Prostate gland (tissue), 2 donors: Measurements from ENCODE around the gene PARVB. TPM values are rescaled to one million over a fixed set of nuclear protein-coding genes. Genes with fewer than 3 reads are reported as not detected.

Source experiments
- DNase-seq: peaks from one replicate; pipeline ENCODE4 v3.0.0-alpha.2; 2019; ENCODE audit warnings: low spot score
- H3K27ac ChIP-seq, 2 donors: fragments of 200-600 bp; sonication (generic); 2 replicates each; pipeline ENCODE4 v1.5.1; 2017 to 2019
- H3K27me3 ChIP-seq: fragments of 200-600 bp; sonication (generic); replicated peaks from 2 replicates; pipeline ENCODE4 v1.5.1; 2019; ENCODE audit not compliant: insufficient read depth
- H3K36me3 ChIP-seq, 2 donors: fragments of 200-600 bp; sonication (generic); 1 replicate in 1 of 2; 2 replicates in 1 of 2; pipeline versions ENCODE4 v1.5.1 to v1.8.1; 2017 to 2019
- H3K4me1 ChIP-seq: fragments of 200-600 bp; sonication (generic); replicated peaks from 2 replicates; pipeline ENCODE4 v1.5.1; 2019
- H3K4me3 ChIP-seq, 2 donors: fragments of 200-600 bp; sonication (generic); 2 replicates each; pipeline ENCODE4 v1.5.1; 2017 to 2019
- H3K9me3 ChIP-seq: fragments of 200-600 bp; sonication (generic); 2 replicates; pipeline ENCODE4 v1.5.1; 2017
- CTCF ChIP-seq, 4 experiments: fragments of 200-600 bp in 2 of 4; fragments of 450-650 bp in 2 of 4; sonication (generic) in 2 of 4; IDR thresholded peaks; 1 replicate in 3 of 4; 2 replicates in 1 of 4; pipeline ENCODE4 v1.5.1; 2016 to 2019; ENCODE audit warnings: antibody characterized with exemption in 4 of 4, mild to moderate bottlenecking in 2 of 4, moderate library complexity in 2 of 4
- POLR2A ChIP-seq: fragments of 450-650 bp; IDR thresholded peaks from one replicate; pipeline ENCODE4 v1.6.1; 2016; ENCODE audit warnings: antibody characterized with exemption, mild to moderate bottlenecking
- POLR2AphosphoS5 ChIP-seq: sonication (generic); formaldehyde crosslinking; IDR thresholded peaks from one replicate; pipeline ENCODE4 v1.6.1; 2017; ENCODE audit warnings: antibody characterized with exemption
- WGBS: methylation state at CpG from one replicate; pipeline ENCODE4 v1.1.5; 2018; 5-methylcytosine and 5-hydroxymethylcytosine counted together
- intact Hi-C: fragments of 100-400 bp; cut with DNase I; formaldehyde crosslinking; loops from one replicate; pipeline ENCODE4 v1.14.2; 2022
- total RNA-seq, 2 donors: library from RNA; depleted of rRNA; stranded (reverse); fragments of >200 nt; gene quantifications; one replicate each; pipeline ENCODE4 v1.1.0, GENCODE V29; 2016

PARVB gene
- total RNA-seq, 2 donors from 2014 or later = 11.7 to 28.4 TPM

- DNase-seq = no peak
These were observed 2.0 kb downstream of the PARVB start for GRCh38 chr22:44026066-44026629.

GRCh38 chr22:44026630-44027511, 2.8 kb downstream of the PARVB start:
- H3K4me3 ChIP-seq = no peak overlapping the region
- no peak for TF ChIP-seq CTCF (IDR thresholded peaks at IDR 0.05)
- no peak for TF ChIP-seq POLR2AphosphoS5
- no peak for TF ChIP-seq POLR2A
- 78% methylated on average over 28 of the region's 28 CpGs for WGBS
- no peaks in the 10 kb centered on the region for H3K9me3 ChIP-seq
- DNase-seq = peak; percentile 19
- H3K27ac ChIP-seq = peak overlapping the region; percentile 39 to 71
- intact Hi-C loops = no loop called here
- no peaks in the 10 kb centered on the region for H3K27me3 ChIP-seq
- no peaks in the 10 kb centered on the region for H3K36me3 ChIP-seq
- no peaks in the 10 kb centered on the region for H3K4me1 ChIP-seq

More at GRCh38 chr22:44026066-44026629, 2.0 kb downstream of the PARVB start:
- no peaks in the 10 kb centered on the region for H3K27me3 ChIP-seq
- H3K9me3 ChIP-seq = no peaks in the 10 kb centered on the region
- no peaks in the 10 kb centered on the region for H3K36me3 ChIP-seq
- TF ChIP-seq POLR2AphosphoS5 (no peak), POLR2A (no peak), CTCF (IDR thresholded peaks at IDR 0.05) (no peak)
- 72% methylated on average over 17 of the region's 17 CpGs for WGBS
- H3K4me3 ChIP-seq = no peak overlapping the region
- H3K4me1 ChIP-seq = no peaks in the 10 kb centered on the region
- H3K27ac ChIP-seq = peak overlapping the region; percentile 39 to 71
- intact Hi-C loops = no loop called here

- no peaks in the 10 kb centered on the region for H3K4me1 ChIP-seq
- H3K36me3 ChIP-seq = no peaks in the 10 kb centered on the region
- TF ChIP-seq POLR2AphosphoS5 (no peak), CTCF (IDR thresholded peaks at IDR 0.05) (no peak), POLR2A (no peak)
- 77% methylated on average over 7 of the region's 7 CpGs for WGBS
- H3K4me3 ChIP-seq = no peak overlapping the region
- no peaks in the 10 kb centered on the region for H3K27me3 ChIP-seq
- no peak overlapping the region for H3K27ac ChIP-seq
- no peak for DNase-seq
- H3K9me3 ChIP-seq = no peaks in the 10 kb centered on the region
- intact Hi-C loops = no loop called here
These were observed 4.0 kb downstream of the PARVB start for GRCh38 chr22:44028091-44028490.

- H3K27ac ChIP-seq = no peak overlapping the region
- no peaks in the 10 kb centered on the region for H3K9me3 ChIP-seq
- intact Hi-C loops = no loop called here
- DNase-seq = no peak
- no peaks in the 10 kb centered on the region for H3K36me3 ChIP-seq
- WGBS = 91% methylated on average over 4 of the region's 4 CpGs
- H3K4me1 ChIP-seq = no peaks in the 10 kb centered on the region
- no peaks in the 10 kb centered on the region for H3K27me3 ChIP-seq
- TF ChIP-seq POLR2AphosphoS5 (no peak), POLR2A (no peak), CTCF (IDR thresholded peaks at IDR 0.05) (no peak)
- no peak overlapping the region for H3K4me3 ChIP-seq
These were observed 5.0 kb downstream of the PARVB start for GRCh38 chr22:44029069-44029468.
